Activated T-cell treated with anti-CD3 and anti-CD28 coated beads for 24 hours (primary cell): ENCODE measurements around the gene C1orf141.
"Not testable (repeated sequence)": the region's sequence is repeated elsewhere in the genome, so short reads cannot be mapped to it uniquely, and the experiment has no call there.

Source experiments
- DNase-seq: peaks from one replicate; pipeline ENCODE4 v3.0.0-alpha.2; 2020; ENCODE audit warnings: low read depth

The C1orf141 gene

DNA sequence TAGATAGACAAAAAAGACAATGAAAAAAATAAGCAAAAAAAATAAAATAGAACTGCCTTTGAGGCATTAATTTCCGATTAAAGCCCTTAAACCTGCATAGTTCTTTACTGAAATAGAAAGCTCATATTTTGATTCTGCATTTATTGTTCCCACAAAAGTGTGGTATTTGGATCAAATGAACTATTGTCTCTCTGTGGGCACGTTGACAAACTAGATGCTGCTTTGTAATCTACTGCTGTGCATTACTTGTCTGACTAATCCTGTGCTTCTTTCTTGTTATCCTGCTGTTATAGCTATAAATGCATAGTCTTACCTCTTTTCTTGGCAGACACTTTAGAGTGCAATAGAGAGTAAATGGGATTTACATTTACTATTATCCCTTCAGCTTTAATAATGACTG is 49.4 kb downstream of the C1orf141 start:
- DNase-seq: no peak

DNA sequence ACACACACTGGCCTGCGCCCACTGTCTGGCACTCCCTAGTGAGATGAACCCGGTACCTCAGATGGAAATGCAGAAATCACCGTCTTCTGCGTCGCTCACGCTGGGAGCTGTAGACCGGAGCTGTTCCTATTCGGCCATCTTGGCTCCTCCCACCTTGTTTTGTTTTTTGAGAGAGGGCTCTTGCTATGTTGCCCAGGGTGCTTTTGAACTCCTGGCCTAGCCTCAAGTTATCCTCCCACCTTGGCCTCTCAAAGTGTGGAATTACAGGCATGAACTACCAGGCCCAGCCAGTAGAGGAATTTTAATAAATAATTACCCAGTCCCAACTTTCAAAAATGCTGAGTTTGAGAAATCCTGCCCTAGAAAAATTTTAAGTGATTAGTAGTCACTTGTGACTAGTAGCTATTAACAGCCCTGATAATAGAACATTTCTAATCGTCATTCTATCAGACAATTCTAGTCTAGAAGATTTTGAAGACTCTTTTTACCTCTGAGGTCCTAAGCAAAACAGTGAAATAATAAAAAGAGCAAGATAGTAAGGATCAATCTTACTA is 49.9 kb downstream of the C1orf141 start:
- no peak for DNase-seq

DNA sequence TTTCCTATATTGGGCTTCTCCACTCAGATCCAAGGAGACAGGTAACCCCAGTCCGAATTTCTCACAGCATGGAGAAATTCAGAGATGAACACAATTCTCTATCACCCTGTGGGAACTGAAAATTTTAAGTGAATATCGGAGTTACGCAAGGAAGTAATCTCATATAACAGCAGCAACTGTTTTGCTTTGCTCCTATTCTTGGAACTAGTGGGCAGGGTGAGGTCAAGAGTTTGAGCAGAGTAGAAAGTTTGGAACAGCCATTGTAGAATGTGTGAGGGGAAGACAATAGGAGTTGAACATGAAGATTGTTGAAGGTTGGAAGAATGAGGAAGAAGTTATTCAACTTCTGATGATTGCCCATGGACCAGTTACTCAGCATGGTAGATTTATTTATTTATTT is 56.5 kb downstream of the C1orf141 start:
- no peak for DNase-seq

DNA sequence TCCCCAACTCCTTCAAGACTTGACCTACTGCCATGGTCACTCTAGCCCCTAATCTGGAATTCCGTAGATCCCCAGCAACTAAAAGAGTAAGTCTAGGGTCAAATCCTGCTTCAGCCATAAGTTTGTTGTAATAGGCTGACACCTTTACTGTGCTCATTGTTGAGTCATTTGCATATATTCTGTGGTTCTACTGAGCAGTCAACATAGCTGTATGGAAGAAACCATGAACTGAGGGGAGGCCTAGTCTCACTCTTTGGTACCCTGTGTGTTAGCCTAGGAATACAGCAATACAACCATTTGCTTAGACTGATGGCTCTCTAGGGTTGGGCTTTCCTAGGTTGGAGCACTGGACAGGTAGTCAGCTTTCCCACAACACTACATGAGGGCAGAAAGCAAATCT is 57.2 kb downstream of the C1orf141 start:
- no peak for DNase-seq

DNA sequence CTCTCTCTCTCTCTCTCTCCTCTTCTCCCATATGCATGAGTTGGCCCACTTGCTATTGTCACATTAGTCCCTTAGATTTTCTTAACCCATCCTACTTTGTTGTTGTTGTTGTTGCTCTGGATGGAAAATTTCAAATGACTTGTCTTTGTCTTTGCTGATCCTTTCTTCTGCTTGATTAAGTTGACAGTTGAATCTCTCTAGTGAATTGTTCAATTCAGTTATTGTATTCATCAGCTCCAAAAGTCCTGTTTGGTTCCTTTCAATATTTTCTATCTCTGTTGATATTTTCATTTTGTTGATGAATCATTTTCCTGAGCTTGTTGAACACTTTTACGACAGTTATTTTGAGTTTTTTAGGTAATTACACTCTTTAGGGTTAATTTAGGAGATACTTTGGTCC is 62.0 kb downstream of the C1orf141 start:
- no peak for DNase-seq

DNA sequence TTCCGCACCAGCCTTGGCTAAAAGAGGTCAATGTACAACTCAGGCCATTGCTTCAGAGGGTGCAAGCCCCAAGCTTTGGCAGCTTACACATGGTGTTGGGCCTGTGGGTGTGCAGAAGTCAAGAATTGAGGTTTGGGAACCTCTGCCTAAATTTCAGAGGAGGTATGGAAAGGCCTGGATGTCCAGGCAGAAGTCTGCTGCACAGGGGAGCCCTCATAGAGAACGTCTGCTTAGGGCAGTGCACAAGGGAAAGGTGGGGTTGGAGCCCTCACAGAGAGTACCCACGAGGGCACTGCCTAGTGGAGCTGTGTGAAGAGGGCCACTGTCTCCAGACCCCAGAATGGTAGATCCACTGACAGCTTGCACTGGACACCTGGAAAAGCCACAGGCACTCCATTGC is 67.1 kb downstream of the C1orf141 start:
- not testable (repeated sequence) for DNase-seq

DNA sequence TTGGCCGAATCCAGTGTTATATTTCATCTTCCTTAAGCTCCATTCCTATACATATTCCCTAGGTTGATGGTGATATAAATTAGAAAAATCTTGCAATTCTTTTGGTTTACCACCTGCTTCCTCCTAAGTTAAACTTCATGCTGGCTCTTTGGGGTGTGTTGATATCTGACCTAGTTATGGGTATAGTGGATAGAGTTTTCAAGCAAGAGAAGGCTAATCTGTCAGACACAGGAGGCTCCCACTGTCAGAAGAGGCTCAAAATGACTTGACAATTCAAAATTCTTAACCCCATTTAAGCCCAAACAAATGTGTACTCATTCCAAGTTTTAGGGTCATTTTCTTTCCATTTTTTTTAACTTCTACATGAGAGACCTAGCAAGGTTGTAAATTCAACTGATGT is 72.4 kb downstream of the C1orf141 start:
- no peak for DNase-seq

DNA sequence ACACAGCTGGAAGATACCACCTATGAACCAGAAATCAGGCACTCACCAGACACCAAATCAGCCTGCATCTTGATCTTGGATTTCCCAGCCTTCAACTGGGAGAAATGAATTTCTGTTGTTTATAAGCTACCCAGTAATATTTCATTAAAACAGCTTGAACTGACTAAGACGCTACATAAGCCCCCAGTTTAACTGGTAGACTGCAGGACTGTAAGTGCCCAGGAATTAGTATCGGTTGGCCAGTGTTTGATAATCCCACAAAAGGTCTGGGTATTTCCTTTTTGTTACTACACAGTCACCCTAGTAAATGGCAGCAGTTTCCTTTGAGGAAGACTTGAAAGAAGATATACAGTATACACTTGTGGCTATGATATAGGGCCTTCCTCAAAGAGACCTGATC is 73.5 kb downstream of the C1orf141 start:
- DNase-seq: no peak

DNA sequence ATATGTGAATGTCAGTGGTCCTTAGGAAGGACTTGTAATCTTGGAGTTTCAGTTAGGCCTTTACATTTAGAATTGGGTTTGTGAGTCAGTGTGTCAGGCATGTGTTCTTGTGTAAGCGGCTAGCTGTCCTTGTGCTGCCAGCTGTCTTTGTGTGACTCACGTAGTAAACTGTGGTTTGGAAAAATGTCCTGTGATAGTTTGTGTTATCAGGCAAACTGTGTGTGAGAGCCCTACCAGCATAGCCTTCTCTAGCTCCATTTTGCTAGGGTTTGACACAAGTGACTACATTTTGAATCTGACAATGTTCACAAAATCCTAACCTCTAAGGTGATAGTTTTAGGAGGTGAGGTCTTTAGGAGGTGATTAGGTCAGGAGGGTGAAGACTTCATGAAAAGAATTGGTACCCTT is 74.0 kb downstream of the C1orf141 start:
- no peak for DNase-seq

DNA sequence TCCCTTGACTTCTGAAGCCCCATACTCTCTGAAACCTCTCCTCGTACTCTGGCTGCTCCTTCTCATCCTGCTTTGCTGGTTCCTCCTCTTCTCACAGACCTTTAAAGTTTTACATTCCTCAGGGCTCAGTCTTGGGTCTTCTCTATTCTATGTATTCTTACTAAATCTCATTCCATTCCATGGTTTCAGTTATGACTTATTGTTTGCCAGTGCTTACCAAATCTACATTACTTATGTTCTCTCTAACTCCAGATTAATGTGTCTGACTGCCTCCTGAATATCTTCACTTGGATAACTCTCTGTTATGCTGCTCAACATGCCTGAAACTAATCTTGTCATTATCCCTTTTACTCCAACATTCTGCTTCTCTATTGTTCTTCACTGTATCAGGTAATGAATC is 75.4 kb downstream of the C1orf141 start:
- no peak for DNase-seq

DNA sequence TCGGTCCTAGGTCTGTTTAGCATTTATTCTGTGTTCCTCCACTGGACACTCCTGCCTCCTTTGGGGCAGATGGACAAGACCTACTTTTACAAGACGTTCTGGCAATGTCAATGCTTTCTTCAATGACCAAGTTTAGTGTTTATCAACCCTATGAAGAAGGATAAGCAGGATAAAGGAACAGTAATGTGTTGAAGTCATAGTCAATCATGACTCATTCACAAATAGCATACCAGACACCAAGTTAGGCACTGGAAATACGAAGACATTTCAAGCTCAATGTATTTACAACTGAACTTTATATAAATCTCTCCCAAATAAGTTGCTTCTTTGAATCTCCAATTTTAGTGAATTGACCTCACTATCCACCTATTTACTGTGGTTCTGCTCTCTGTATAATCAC is 76.0 kb downstream of the C1orf141 start:
- DNase-seq: no peak

DNA sequence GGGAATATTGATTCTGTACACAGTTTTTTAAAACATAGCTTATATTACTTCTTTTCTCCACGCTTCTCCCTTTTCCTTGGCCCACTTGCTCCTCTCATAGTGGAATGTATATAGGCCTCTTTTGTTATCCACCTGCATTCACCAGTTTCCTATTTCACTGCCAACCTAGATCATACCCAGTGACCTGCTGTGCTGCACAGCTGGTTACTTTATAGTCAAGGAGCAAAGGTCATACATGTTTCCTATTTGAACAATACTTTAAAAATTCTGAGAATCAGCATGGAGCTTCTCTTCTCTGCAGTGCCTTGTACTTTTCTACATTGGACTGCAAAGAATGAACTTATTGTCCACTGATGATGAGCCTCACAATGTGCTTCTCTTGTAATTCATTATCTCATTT is 76.5 kb downstream of the C1orf141 start:
- no peak for DNase-seq

DNA sequence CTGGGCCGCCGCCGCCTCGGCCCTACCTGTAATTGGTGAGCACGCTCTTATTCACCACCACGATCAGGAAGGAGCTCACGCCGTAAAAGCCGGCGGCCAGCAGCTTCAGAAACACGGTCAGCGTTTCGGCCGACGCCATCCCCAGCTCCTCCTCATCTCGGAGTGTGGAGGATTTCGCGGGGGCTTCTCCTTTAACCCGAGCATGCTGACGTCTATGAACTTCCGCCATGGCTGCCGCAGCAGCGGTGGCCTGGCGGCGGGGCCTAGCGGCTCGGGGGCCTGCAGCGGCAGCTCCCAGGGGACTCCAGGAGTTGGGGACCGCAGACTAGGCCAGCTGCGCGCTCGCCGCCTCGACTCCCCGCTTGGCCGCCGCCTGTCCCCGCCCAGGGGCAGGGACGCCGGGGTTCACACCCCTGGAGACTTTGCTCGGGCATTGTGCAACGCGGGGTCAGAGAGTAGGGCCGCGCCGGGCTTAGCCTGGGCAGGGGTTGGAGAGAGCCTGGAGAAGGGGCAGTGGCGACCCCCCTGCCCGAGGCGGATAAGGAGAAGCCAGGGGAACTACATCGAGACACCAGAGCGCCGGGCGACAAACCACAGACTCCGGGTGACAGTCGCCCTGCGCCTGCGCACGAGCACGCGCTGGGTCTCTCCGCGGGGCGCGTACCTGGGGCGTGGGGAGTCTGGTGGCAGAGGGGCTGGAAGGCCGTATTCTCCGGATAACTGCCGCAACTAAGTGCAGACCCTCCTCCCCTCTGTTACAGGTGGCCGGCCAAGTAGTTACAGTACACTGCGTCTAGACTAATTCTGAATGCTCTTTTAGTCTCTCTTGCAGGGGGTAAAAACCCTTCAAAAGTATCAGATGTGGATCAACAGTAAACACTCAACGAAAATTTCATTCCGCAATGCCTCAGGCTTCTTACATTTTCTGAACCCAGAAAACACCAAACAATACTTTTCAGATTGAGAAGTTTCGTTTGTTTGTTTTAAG is 80.7 kb downstream of the C1orf141 start, which contains the start of gene SLC35D1:
Gene SLC35D1 (minus strand): TSS at position 364 of the 988 bp plus-strand sequence. CDS start 135 bp downstream, at position 229.
- peak; percentile 70 for DNase-seq

DNA sequence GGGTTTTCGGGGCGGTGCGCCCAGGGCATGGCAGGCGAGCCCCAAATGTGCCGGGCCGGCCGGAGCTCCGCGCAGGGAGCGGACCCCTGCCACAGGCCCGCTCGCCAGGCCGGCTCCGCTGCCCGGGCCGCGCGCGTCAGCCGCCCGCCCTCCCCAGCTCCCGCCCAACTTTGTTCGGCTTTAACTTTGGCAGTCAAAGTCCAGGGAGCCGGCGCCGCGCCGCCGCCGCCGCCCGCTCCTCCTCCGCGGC is 81.3 kb downstream of the C1orf141 start:
- peak; percentile 16 for DNase-seq

DNA sequence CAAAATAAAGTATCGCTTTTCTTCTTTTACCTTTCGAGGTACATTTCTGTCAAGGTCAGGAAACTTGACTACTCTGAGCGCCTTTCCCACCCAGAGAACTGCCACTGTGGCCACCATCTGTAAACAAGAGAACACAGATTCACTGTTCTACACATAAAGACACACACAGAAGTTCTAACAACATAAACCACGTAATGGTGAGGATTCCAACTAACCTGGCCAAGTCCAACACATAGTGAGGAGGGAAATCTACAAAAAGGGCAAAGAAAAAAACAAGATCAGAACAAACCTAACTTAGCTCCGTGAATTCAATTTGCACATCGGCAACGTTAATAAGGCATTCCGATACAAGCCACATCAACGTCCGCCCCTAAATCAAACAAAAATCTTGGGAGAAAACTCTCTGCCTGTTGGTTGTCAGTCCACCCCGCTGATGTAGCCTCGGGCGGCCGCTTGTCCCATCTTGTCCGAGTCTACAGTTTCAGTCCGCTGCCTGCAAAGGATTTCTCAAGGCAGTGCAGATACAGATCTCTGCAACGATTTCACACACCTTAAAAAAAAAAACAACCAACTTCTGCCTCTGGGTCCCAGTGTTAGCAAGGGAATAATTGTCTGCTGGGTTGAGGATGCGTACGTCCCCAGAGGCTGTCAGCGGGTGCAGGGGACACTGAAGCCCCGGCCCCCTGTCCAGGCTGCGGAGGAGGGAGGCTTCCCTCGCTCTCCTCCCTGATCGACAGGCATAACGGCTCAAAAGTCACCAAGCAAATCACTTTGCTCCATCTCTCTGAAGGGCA is 81.8 kb downstream of the C1orf141 start:
- no peak for DNase-seq

DNA sequence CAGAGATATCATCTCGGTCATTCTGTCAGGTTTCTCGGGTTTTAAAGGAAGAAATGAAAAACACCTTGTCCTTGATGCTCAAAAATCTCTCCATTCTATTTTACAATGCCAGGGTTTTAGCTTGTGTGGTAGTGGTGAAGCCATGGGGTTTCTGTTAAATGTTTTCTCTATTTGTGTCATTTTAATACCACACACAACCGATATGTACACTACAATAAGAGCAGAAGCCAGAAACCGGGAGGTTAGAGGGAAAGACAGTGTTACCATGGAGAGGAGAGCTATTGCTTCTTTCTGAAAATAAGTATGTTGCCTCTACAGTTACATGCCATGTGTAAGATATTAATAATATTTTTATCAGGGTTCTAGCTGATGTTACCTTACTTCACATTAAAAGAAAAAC is 83.6 kb downstream of the C1orf141 start:
- no peak for DNase-seq

DNA sequence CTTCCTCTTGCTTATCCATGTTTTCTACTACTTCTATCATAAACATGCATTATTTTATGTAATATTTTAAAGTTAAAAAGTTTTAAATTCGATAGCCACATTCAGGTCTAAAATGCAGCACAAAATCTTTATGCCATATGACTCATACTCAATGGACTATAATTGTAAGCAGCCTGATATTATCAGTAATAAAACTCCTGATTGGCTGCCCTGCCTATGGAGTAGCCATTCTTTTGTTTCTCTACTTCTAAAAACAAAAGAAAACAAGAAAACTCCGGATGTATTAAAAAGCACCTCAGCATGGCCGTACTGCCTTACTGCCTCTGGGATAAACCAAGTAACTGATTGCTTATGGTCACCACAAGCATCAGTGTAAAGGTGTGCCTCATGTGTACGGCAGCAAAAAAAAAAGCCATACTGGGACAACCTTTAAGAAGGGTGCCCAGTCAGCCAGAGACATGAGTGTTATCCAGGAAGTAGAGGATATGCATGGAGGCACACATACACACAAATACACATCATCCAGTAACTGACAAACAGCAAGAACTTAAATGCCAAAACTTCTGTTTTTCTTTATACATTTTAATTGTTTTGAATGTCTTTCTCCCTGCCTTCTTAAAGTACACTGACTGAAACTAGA is 90.0 kb downstream of the C1orf141 start:
- no peak for DNase-seq

DNA sequence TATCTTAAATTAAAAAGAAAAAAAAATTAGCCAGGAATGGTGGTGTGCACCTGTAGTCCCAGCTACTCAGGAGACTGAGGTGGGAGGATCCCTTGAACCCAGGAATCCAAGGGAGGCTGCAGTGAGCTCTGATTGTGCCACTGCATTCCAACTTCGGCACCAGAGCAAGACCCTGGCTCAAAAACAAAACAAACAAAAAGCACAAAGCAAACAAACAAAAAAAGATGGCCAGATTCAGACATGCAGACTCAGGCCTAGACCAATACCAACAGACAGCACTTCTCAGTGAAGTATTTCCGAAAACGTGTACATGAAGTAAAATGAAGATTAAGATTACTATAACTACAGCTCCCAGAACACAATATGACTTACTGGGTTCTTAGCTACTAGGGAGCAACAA is 91.4 kb downstream of the C1orf141 start:
- DNase-seq: no peak
